ENCODE measurements around the gene VWC2. TPM values are rescaled to one million over a fixed set of nuclear protein-coding genes. Genes with fewer than 3 reads are reported as not detected.

The VWC2 gene
- total RNA-seq, 1 donor from 2014 or later = not detected

DNA sequence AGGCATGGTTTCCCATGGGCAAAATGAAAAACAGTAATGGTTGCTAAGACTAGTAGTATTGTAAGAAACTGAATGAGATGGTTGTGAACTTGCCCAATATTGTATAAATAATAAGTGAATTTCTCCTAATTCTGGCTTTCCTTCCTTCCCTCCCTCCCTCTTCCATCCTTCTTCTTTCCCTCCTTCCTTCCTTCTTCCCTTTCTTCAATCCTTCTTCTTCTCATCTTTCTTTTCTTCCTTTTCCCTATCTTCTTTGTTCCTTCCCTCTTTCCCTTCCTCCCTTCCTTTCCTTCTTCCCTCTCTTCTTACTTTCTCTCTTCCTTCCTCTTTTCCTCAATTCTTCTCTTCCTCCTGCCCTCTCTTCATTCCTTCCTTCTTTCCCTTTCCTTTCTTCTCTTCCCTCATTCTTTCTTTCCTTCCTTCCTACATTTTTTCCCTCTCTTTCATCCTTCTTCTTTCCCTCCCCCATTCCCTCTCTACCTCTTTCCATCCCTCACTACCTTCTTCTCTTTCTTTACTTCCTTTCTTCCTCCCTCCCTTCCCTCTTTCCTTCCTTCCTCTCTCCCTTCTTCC lies 4.1 kb upstream of the VWC2 start:
- peaks cover 7% of the 10 kb centered on the region for H3K4me1 Mint-ChIP-seq
- Histone ChIP-seq H3K27me3 (peaks cover 57% of the 10 kb centered on the region), H3K4me3 (no peak overlapping the region), H3K9ac (no peak overlapping the region), H3K4me1 (peaks cover 7% of the 10 kb centered on the region), H3K4me2 (no peak overlapping the region), H3K27ac (no peak overlapping the region), H3K9me3 (ENCODE audit: low read depth) (no peaks in the 10 kb centered on the region), H3F3A (ENCODE audit: low read depth) (peaks cover 10% of the 10 kb centered on the region), H3K36me3 (no peaks in the 10 kb centered on the region), H4K20me1 (ENCODE audit: low read depth) (peaks cover 11% of the 10 kb centered on the region), H3K79me2 (ENCODE audit: low read depth) (no peaks in the 10 kb centered on the region), H2AFZ (replicated peaks) (no peak overlapping the region)
- no peak for DNase-seq (ENCODE audit: low spot score)
- no peaks in the 10 kb centered on the region for H3K36me3 Mint-ChIP-seq
- no peaks in the 10 kb centered on the region for H3K9me3 Mint-ChIP-seq
- H3K27ac Mint-ChIP-seq = no peak overlapping the region
- H3K4me3 Mint-ChIP-seq = no peak overlapping the region
- H3K27me3 Mint-ChIP-seq (ENCODE audit: insufficient read depth, low read depth) = peaks cover 37% of the 10 kb centered on the region
- TF ChIP-seq EZH2 (IDR thresholded peaks at IDR 0.05) (no peak), EZH2phosphoT487 (IDR thresholded peaks at IDR 0.05) (no peak)
- TF ChIP-seq, protein P1, sequence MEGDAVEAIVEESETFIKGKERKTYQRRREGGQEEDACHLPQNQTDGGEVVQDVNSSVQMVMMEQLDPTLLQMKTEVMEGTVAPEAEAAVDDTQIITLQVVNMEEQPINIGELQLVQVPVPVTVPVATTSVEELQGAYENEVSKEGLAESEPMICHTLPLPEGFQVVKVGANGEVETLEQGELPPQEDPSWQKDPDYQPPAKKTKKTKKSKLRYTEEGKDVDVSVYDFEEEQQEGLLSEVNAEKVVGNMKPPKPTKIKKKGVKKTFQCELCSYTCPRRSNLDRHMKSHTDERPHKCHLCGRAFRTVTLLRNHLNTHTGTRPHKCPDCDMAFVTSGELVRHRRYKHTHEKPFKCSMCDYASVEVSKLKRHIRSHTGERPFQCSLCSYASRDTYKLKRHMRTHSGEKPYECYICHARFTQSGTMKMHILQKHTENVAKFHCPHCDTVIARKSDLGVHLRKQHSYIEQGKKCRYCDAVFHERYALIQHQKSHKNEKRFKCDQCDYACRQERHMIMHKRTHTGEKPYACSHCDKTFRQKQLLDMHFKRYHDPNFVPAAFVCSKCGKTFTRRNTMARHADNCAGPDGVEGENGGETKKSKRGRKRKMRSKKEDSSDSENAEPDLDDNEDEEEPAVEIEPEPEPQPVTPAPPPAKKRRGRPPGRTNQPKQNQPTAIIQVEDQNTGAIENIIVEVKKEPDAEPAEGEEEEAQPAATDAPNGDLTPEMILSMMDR (IDR thresholded peaks at IDR 0.05) = no peak

DNA sequence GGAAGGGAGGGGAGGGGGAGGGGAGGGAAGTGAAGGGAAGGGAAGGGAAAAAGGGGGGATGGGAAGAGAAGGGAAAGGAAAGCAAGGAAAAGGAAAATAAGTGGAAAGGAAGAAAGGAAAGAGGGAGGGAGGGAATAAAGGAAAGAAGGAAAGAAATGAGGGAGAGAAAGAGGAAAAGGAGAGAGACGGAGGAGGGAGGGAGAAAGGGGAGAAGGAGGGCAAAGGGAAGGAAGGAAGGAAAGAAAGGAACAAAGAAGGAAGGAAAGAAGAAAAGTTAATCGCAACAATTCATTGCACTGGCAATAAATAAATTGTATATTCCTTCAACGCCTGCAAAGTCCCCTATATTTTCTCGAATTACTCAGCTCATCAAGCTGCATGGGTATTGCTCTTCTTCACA lies 2.6 kb upstream of the VWC2 start:
- Mint-ChIP-seq H3K4me3 (no peak overlapping the region), H3K9me3 (no peaks in the 10 kb centered on the region), H3K27me3 (ENCODE audit: insufficient read depth, low read depth) (peaks cover 41% of the 10 kb centered on the region), H3K27ac (no peak overlapping the region), H3K36me3 (no peaks in the 10 kb centered on the region), H3K4me1 (peaks cover 10% of the 10 kb centered on the region)
- no peaks in the 10 kb centered on the region for H3K9me3 ChIP-seq (ENCODE audit: low read depth)
- no peak for TF ChIP-seq EZH2phosphoT487 (IDR thresholded peaks at IDR 0.05)
- TF ChIP-seq, protein P1 (IDR thresholded peaks at IDR 0.05) = no peak
- no peak for TF ChIP-seq EZH2 (IDR thresholded peaks at IDR 0.05)
- H3K27ac ChIP-seq = no peak overlapping the region
- no peak overlapping the region for H3K9ac ChIP-seq
- H3K79me2 ChIP-seq (ENCODE audit: low read depth) = no peaks in the 10 kb centered on the region
- DNase-seq (ENCODE audit: low spot score) = no peak
- H3K4me2 ChIP-seq = no peak overlapping the region
- H4K20me1 ChIP-seq (ENCODE audit: low read depth) = peaks cover 15% of the 10 kb centered on the region
- peaks cover 72% of the 10 kb centered on the region for H3K27me3 ChIP-seq
- H3F3A ChIP-seq (ENCODE audit: low read depth) = peaks cover 10% of the 10 kb centered on the region
- peaks cover 15% of the 10 kb centered on the region for H3K4me1 ChIP-seq
- H2AFZ ChIP-seq (replicated peaks) = no peak overlapping the region
- H3K4me3 ChIP-seq = no peak overlapping the region
- H3K36me3 ChIP-seq = no peaks in the 10 kb centered on the region

DNA sequence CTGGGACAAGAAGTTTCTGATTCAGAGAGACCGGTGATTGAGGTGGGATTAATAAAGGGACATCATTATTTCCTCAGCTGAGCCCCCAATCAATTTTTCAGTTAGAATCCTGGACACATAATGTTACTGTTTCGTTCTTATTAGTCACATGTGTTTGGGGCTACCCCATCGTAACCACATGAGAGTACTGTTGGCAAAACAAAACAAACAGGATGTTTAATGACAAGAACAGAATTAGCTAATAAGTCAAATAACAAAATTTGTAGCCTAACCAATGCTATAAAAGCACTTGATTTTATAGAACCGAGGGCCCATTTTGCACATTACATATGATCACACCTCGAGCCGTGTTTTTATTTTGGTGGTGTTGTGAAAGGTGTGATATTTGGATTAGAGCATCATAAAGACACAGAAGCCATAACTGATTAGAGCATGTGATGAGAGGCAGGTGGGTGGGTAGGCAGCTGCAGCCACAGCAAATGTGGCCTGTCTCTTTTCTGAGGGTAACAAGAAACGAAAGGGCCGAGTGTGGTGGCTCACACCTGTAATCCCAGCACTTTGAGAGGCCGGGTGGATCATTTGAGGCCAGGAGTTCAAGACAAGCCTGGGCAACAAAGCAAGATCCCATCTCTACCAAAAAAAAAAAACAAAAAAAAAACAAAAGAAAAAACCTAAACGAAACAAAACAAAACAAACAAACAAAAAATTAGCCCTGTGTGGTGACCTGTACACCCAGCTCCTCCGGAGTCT lies 1.8 kb upstream of the VWC2 start:
- Histone ChIP-seq H3K27ac (no peak overlapping the region), H3K79me2 (ENCODE audit: low read depth) (no peaks in the 10 kb centered on the region), H4K20me1 (ENCODE audit: low read depth) (peaks cover 17% of the 10 kb centered on the region), H2AFZ (replicated peaks) (no peak overlapping the region), H3K36me3 (no peaks in the 10 kb centered on the region), H3K9ac (no peak overlapping the region), H3K4me2 (no peak overlapping the region), H3K4me1 (peaks cover 17% of the 10 kb centered on the region), H3K4me3 (no peak overlapping the region), H3K27me3 (peaks cover 79% of the 10 kb centered on the region), H3K9me3 (ENCODE audit: low read depth) (no peaks in the 10 kb centered on the region), H3F3A (ENCODE audit: low read depth) (peaks cover 13% of the 10 kb centered on the region)
- Mint-ChIP-seq H3K27me3 (ENCODE audit: insufficient read depth, low read depth) (peaks cover 48% of the 10 kb centered on the region), H3K4me3 (peak overlapping the region; percentile 67), H3K9me3 (no peaks in the 10 kb centered on the region), H3K27ac (no peak overlapping the region), H3K4me1 (peaks cover 10% of the 10 kb centered on the region), H3K36me3 (no peaks in the 10 kb centered on the region)
- no peak for DNase-seq (ENCODE audit: low spot score)
- TF ChIP-seq EZH2phosphoT487 (IDR thresholded peaks at IDR 0.05) = peak; percentile 4
- TF ChIP-seq, protein P1 (IDR thresholded peaks at IDR 0.05) = no peak

Measured in neural progenitor cell (in vitro differentiated cells).